ENCODE data around the gene ADAMTS2. TPM values are rescaled to one million over a fixed set of nuclear protein-coding genes. Genes with fewer than 3 reads are reported as not detected.

ADAMTS2 gene
- polyA plus RNA-seq, 1 experiment = 129 TPM

DNA sequence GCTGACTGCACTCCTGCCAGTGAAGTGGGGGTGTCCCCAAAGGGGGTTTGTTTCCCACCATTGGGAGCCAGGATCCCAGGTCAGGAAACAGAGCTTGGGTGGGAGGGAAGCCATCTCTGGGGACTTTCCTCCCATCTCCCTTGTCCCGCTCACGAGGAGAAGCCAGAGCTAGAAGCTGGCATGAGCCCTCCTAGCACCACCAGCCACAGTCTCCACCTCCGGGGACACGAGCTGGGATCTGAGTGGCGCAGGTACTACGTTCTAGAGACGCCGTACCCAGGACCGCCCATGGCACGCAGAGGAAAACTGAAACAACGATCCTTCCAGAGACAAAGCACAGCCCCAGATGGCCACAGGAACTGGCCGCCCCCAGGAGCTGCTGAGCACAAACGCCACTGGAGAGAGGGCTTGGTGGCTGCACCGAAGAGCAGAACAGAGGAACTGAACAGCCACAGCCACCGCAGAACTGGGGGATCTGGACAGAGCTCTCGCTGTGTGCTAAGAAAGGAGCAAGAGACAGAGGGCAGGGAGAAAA is 29.8 kb downstream of the ADAMTS2 start:
- TF ChIP-seq CTCF (IDR thresholded peaks at IDR 0.05; ENCODE audit: insufficient read depth, low read depth, low read length) = no peak
- no peak for DNase-seq (ENCODE audit: low read depth)
- ChIA-PET CTCF (interaction anchor here (1.1 to 1.7 kb wide), 3 partner anchors 28 to 55 kb away, joined by 4 to 5 read pairs (median 4); no protein-coding TSS in a partner anchor), POLR2A (no interaction called here)
- Histone ChIP-seq H3K4me3 (ENCODE audit: low read depth, low read length) (no peak overlapping the region), H3K36me3 (ENCODE audit: control insufficient read depth, insufficient read depth, low read length) (peaks cover 4% of the 10 kb centered on the region), H3K27me3 (ENCODE audit: control insufficient read depth, insufficient read depth, low read length) (no peaks in the 10 kb centered on the region)

DNA sequence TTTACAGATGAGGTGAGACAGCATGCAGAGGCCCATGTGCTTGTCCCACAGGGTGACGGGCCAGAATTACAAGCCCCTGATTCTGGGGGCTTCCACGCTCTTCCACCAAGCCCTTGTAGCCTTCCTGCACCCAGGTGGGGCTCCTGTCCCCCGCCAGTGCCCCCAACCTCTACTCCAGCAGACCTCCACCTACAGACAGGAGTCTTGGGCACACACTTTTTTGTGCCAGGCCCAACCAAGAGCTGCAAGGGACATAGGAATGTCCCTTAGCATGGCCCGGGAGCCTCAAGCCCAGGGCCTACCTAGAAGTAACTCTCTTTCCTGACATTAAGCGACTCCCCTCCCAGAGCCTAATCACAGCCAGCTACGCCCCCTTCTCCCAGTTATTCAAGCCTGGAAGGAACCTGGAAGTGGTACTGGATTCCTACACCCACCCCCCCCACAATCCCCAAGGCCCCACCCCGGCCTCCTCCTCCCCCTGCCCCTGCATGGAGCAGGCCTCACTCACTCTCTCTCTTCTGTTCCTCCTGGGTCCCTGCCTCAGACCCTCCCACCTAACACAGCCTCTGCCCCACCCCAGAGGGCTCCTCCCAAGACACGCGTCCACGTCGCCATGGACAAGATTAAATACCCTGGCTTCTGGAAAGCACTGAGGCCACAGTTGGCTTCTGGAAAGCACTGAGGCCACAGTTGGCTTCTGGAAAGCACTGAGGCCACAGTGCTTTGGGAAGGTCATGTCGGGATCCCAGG is 30.5 kb downstream of the ADAMTS2 start:
- ChIA-PET CTCF (interaction anchor here (1.4 kb wide), 1 partner anchor 38 kb away, joined by 3 read pairs; no protein-coding TSS in a partner anchor), POLR2A (interaction anchor here (0.7 to 1.0 kb wide), 4 partner anchors 12 to 1768 kb away, joined by 3 to 4 read pairs (median 4); no protein-coding TSS in a partner anchor)
- no peak overlapping the region for H3K4me3 ChIP-seq (ENCODE audit: low read depth, low read length)
- H3K27me3 ChIP-seq (ENCODE audit: control insufficient read depth, insufficient read depth, low read length) = no peaks in the 10 kb centered on the region
- TF ChIP-seq CTCF (IDR thresholded peaks at IDR 0.05; ENCODE audit: insufficient read depth, low read depth, low read length) = no peak
- no peak for DNase-seq (ENCODE audit: low read depth)
- peaks cover 4% of the 10 kb centered on the region for H3K36me3 ChIP-seq (ENCODE audit: control insufficient read depth, insufficient read depth, low read length)

- TF ChIP-seq CTCF (IDR thresholded peaks at IDR 0.05; ENCODE audit: insufficient read depth, low read depth, low read length) = 0 out of 2 replicates have a peak, but pooled peaks have one; percentile 1
- peaks cover 4% of the 10 kb centered on the region for H3K36me3 ChIP-seq (ENCODE audit: control insufficient read depth, insufficient read depth, low read length)
- H3K27me3 ChIP-seq (ENCODE audit: control insufficient read depth, insufficient read depth, low read length) = no peaks in the 10 kb centered on the region
- H3K4me3 ChIP-seq (ENCODE audit: low read depth, low read length) = peak overlapping the region; percentile 9; the same call in 1 of the 2 replicates
- CTCF ChIA-PET = interaction anchor here (1.4 kb wide), 1 partner anchor 37 kb away, joined by 3 read pairs; no protein-coding TSS in a partner anchor
- peak; percentile 90 for DNase-seq (ENCODE audit: low read depth)
- POLR2A ChIA-PET = interaction anchor here (0.5 to 1.0 kb wide), 5 partner anchors 12 to 1768 kb away, joined by 3 to 6 read pairs (median 4); no protein-coding TSS in a partner anchor
Measured at GRCh38 chr5:179313849-179314521, 31.3 kb downstream of the ADAMTS2 start.

DNA sequence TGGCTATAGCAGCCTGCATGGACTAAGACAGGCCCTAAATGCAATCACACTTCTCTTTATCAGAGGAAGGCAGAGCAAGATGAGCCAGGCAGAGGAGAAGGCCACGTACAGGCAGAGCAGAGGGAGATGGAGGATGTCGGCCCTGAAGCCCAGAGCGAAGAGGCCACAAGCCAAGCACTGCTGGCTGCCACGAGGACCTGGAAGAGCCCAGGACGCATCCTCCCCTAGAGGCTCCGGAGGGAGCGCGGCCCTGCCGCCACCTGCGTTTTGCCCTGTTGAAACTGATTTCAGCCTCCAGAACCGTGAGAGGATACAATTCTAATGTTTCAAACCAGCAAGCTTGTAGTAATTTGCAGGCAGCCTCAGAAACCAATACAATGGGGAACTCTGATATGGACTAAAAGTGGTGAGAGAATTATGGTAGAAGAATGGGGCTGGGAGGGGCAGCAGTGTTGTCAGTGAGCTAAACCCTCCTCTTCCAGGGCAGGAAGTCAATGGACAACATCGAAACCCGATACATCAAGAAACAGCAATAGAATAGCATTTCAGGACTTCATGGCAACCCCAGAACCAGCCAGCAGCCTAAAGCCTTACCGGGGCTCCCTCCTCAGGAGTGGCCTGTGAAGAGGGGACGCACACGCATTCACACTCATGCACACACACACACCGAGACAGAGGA is 32.6 kb downstream of the ADAMTS2 start:
- no peak overlapping the region for H3K4me3 ChIP-seq (ENCODE audit: low read depth, low read length)
- no peak for DNase-seq (ENCODE audit: low read depth)
- ChIA-PET CTCF (no interaction called here), POLR2A (no interaction called here)
- H3K27me3 ChIP-seq (ENCODE audit: control insufficient read depth, insufficient read depth, low read length) = no peaks in the 10 kb centered on the region
- H3K36me3 ChIP-seq (ENCODE audit: control insufficient read depth, insufficient read depth, low read length) = peaks cover 4% of the 10 kb centered on the region
- TF ChIP-seq CTCF (IDR thresholded peaks at IDR 0.05; ENCODE audit: insufficient read depth, low read depth, low read length) = no peak
